ENCODE results near the gene TGFBR2.

DNA sequence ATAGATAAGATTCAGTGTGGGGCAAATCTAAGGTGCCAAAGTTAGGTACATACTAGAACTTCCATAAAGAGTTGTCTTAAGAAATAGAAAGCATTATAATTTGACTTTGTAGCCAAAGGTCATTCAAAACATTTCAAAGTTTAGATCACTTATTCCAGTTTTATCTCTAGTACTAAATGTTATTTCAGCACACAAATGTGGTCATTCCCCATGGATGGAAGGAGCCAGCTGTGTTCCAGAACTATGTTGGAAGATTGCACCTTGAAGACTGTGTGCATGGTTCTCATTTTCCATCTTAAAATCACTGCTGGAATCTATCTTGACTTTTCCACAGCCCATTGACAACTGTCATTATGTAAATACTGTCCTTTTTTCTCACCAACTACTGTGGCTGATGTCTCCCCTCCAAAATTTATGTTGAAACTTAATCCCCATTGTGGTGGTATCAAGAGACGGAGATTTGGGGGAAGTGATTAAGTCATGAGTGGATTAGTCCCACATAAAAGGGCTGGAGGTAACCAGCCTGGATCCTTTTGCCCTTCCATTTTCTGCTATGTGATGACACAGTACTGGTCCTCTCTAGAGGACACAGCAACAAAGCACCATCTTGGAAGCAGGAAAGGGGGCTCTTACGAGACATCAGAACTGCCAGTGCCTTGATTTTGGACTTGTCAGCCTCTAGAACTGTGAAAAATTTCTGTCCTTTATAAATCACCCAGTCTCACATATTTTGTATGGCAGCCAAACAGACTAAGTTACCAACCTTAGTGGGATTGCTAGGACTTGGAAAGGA is 24.0 kb downstream of the TGFBR2 start:
- TF ChIP-seq CTCF (IDR thresholded peaks at IDR 0.05) (no peak), EP300 (IDR thresholded peaks at IDR 0.05) (no peak)
